ENCODE data around the gene KIF1A. TPM values are rescaled to one million over a fixed set of nuclear protein-coding genes. Genes with fewer than 3 reads are reported as not detected.
A peak's percentile ranks its signal among the peaks of the same experiment; 100 is the strongest.

KIF1A gene
- total and polyA plus RNA-seq, 2 of the 13 experiments (the other 11 are each of a cell fraction or from before 2014, with no cell fraction given) = 0.01 TPM; not detected in 1

- Histone ChIP-seq H3K4me1 (ENCODE audit: insufficient read depth, low read length) (no peaks in the 10 kb centered on the region), H3K4me2 (ENCODE audit: low read depth, low read length) (no peak overlapping the region), H2AFZ (ENCODE audit: low read length) (no peak overlapping the region), H4K20me1 (ENCODE audit: insufficient read depth, low read length) (no peaks in the 10 kb centered on the region), H3K36me3 (replicated peaks in 1 of 2; ENCODE audit: control insufficient read depth in 1 of 2, insufficient read depth in 2 of 2, low read length in 2 of 2) (no peaks in the 10 kb centered on the region), H3K9ac (ENCODE audit: insufficient read depth, low read depth, low read length) (no peak overlapping the region), H3K27ac (ENCODE audit: extremely low read length, insufficient read depth, low read length) (no peak overlapping the region), H3K27me3 (ENCODE audit: control insufficient read depth in 1 of 2, insufficient read depth in 2 of 2, low read length in 2 of 2) (peaks cover 55 to 95% of the 10 kb centered on the region in 2 experiments), H3K4me3 (replicated peaks in 1 of 3; ENCODE audit: insufficient read depth in 1 of 3, low read depth in 2 of 3, low read length in 3 of 3) (no peak overlapping the region), H3K9me3 (ENCODE audit: low read length) (no peaks in the 10 kb centered on the region), H3K79me2 (ENCODE audit: insufficient read depth, low read length) (no peaks in the 10 kb centered on the region)
- BruUV-seq (replicated peaks) = no TSS peak
- in situ Hi-C loops (cut with HindIII; ENCODE audit: extremely low pct_ligation_motif_present, low pct_unique_long_range_greater_than_20kb) = no loop called here
- intact Hi-C loops (cut with micrococcal nuclease; ENCODE audit: unreplicated experiment) = no loop called here
- ChIA-PET POLR2A (no interaction called here), CTCF (ENCODE audit: low intra/inter-chr PET ratio, low total read pairs) (no interaction called here)
- TF ChIP-seq ZBTB40 (IDR thresholded peaks at IDR 0.05) (no peak), ZBTB40 (CRISPR knock-in tag; IDR thresholded peaks at IDR 0.05) (no peak), ZNF687 (CRISPR knock-in tag; IDR thresholded peaks at IDR 0.05) (0 out of 2 replicates have a peak, but pooled peaks have one; percentile 1)
- FAIRE-seq (no peak), DNase-seq (ENCODE audit: low spot score) (no peak), ATAC-seq (no peak)
- WGBS (ENCODE audit: low lambda C conversion rate) = 20% methylated on average over 8 of the region's 14 CpGs
Observed at GRCh38 chr2:240727439-240727838, 92.6 kb downstream of the KIF1A start.
